Measurements from ENCODE around the gene SMIM45.

Gene SMIM45

DNA sequence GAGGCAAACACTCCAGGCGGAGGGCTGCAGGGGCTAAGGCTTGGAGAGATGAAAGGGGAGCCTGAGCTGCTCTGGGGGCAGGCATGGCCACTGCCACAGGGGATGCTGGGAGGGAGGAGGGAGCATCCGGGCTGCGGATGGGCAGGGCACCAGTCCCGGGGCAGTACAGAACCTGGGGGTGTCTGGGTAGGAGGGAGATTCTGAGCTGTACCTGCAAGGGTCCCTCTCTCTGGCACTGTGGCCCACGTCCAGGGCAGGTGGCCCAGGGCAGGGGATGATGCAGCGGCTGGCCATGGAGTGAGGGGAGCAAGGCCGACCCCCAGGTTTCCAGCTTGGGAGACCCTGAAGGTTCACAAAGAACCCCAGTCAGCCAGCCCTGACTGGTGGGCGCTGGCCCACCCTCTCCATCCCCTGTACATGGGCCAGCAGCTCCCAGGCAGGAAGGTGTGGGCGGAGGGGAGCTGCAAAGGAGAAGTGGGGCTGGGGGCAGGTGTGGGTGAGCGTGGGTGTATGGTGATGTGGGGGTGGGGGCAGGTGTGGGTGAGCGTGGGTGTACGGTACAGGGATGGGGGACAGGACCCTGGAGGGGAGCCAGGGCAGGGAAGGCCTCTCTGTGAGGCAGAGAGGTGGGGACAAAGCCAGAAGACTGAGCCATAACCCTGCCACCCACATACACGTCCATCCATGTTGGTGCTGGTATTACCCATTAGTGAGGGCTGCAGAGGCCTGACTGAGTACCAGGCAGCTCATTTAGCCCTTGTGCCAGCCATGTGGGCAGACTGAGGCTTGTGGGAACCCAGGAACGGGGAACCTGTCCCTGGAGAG lies 23.1 kb upstream of the SMIM45 start:
- no CpG with 5 or more reads among the region's 14 CpGs for WGBS (ENCODE audit: extremely low coverage, insufficient read length, low lambda C conversion rate)
- H3K79me2 ChIP-seq (ENCODE audit: insufficient read depth, low read length), result no peaks in the 10 kb centered on the region
- Mint-ChIP-seq H3K36me3 (ENCODE audit: insufficient read depth in 1 of 3, low read depth in 3 of 3) (peaks cover 3 to 4% (median 3%) of the 10 kb centered on the region in 3 experiments; a peak in 4 of 7 replicates), H3K27ac (peak overlapping the region in 1 of 3 experiments; percentile 23; a peak in 1 of 7 replicates), H3K4me1 (peaks cover 20 to 27% of the 10 kb centered on the region in 2 experiments), H3K9me3 (no peaks in the 10 kb centered on the region), H3K4me3 (no peak overlapping the region; a peak in 2 of 5 replicates), H3K27me3 (ENCODE audit: low read depth) (peaks cover 54% of the 10 kb centered on the region)
- no peak overlapping the region for H3T11ph ChIP-seq (ENCODE audit: low read length)
- H2AFZ ChIP-seq (ENCODE audit: low read length), result no peak overlapping the region
- no peak overlapping the region for H2BK12ac ChIP-seq (ENCODE audit: insufficient read length, low read depth, low read length)
- no peak overlapping the region for H3K4me2 ChIP-seq (ENCODE audit: insufficient read depth, insufficient read length, low read length)
- no peaks in the 10 kb centered on the region for H4K20me1 ChIP-seq (ENCODE audit: control insufficient read depth, insufficient read depth, insufficient read length)
- H3K27ac ChIP-seq (ENCODE audit: insufficient read length, low read depth, low read length), result no peak overlapping the region
- H3K9ac ChIP-seq (ENCODE audit: extremely low read depth, insufficient read length, low read length), result no peak overlapping the region
- peaks cover 4% of the 10 kb centered on the region for H3K23me2 ChIP-seq (ENCODE audit: insufficient read length, low read depth, low read length, poor library complexity, severe bottlenecking)
- H4K5ac ChIP-seq (ENCODE audit: insufficient read length, low read depth, low read length), result no peak overlapping the region
- H3K23ac ChIP-seq (ENCODE audit: insufficient read length, low read depth, low read length), result no peak overlapping the region
- no peak overlapping the region for H3K56ac ChIP-seq (ENCODE audit: insufficient read length, low read depth, low read length)
- no peak overlapping the region for H4K91ac ChIP-seq (ENCODE audit: insufficient read length, low read depth, low read length)
- TF ChIP-seq, protein P1, sequence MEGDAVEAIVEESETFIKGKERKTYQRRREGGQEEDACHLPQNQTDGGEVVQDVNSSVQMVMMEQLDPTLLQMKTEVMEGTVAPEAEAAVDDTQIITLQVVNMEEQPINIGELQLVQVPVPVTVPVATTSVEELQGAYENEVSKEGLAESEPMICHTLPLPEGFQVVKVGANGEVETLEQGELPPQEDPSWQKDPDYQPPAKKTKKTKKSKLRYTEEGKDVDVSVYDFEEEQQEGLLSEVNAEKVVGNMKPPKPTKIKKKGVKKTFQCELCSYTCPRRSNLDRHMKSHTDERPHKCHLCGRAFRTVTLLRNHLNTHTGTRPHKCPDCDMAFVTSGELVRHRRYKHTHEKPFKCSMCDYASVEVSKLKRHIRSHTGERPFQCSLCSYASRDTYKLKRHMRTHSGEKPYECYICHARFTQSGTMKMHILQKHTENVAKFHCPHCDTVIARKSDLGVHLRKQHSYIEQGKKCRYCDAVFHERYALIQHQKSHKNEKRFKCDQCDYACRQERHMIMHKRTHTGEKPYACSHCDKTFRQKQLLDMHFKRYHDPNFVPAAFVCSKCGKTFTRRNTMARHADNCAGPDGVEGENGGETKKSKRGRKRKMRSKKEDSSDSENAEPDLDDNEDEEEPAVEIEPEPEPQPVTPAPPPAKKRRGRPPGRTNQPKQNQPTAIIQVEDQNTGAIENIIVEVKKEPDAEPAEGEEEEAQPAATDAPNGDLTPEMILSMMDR (conservative IDR thresholded peaks at IDR 0.05), result no peak
- DNase-seq, result no peak
- H3K9me3 ChIP-seq (ENCODE audit: control insufficient read depth, low read depth, low read length), result no peaks in the 10 kb centered on the region
- no peak overlapping the region for H4K8ac ChIP-seq (replicated peaks; ENCODE audit: insufficient read length, low read depth, low read length)
- H2BK20ac ChIP-seq (ENCODE audit: low read depth, low read length, poor library complexity, severe bottlenecking), result no peak overlapping the region
- no peak overlapping the region for H3K4ac ChIP-seq (ENCODE audit: low read depth, low read length)
- no peaks in the 10 kb centered on the region for H3K79me1 ChIP-seq (ENCODE audit: insufficient read depth, low read depth, low read length, poor library complexity, severe bottlenecking)
- no peak overlapping the region for H2BK15ac ChIP-seq (ENCODE audit: low read depth, low read length)
- H3K4me1 ChIP-seq (ENCODE audit: insufficient read depth, low read length), result peaks cover 3% of the 10 kb centered on the region; the same call in 1 of the 2 replicates
- H2BK5ac ChIP-seq (ENCODE audit: insufficient read length, low read length), result no peak overlapping the region
- peaks cover 11% of the 10 kb centered on the region for H3K27me3 ChIP-seq (ENCODE audit: insufficient read depth, low read length)
- H3K14ac ChIP-seq (ENCODE audit: insufficient read depth, low read length), result no peak overlapping the region; the same call in 1 of the 2 replicates
- H2AK5ac ChIP-seq (ENCODE audit: insufficient read length, low read length), result no peak overlapping the region
- H3K18ac ChIP-seq (ENCODE audit: insufficient read length, low read depth, low read length), result no peak overlapping the region
- H2BK120ac ChIP-seq (ENCODE audit: low read depth, low read length, poor library complexity, severe bottlenecking), result no peak overlapping the region
